Suppressor macrophage treated with lipopolysaccharide for 4 hours (primary cell): Measurements from ENCODE around the gene ITPRIPL1.
"Not testable (repeated sequence)": the region's sequence is repeated elsewhere in the genome, so short reads cannot be mapped to it uniquely, and the experiment has no call there.

ENCODE experiments used
- DNase-seq: peaks from one replicate; pipeline ENCODE4 v3.0.0-alpha.2; 2020

The ITPRIPL1 gene

GRCh38 chr2:96325041-96325883 is at the start of gene ITPRIPL1:
ITPRIPL1 (plus strand) TSS chr2:96325317; CDS start chr2:96325840, 523 bp downstream.
- no peak for DNase-seq

- no peak for DNase-seq
Measured at GRCh38 chr2:96276787-96277499, 48.2 kb upstream of the ITPRIPL1 start.

GRCh38 chr2:96287273-96287856 is 37.8 kb upstream of the ITPRIPL1 start:
- DNase-seq, result no peak

- no peak for DNase-seq
Measured at GRCh38 chr2:96291751-96292150, 33.4 kb upstream of the ITPRIPL1 start.

- not testable (repeated sequence) for DNase-seq
Measured at GRCh38 chr2:96294271-96294670, 30.8 kb upstream of the ITPRIPL1 start.

GRCh38 chr2:96296925-96297324 is 28.2 kb upstream of the ITPRIPL1 start:
- no peak for DNase-seq

- DNase-seq, result no peak
Measured at GRCh38 chr2:96301865-96302264, 23.3 kb upstream of the ITPRIPL1 start.

GRCh38 chr2:96304606-96305005 is 20.5 kb upstream of the ITPRIPL1 start:
- DNase-seq, result no peak

GRCh38 chr2:96305091-96305978 is 19.8 kb upstream of the ITPRIPL1 start, which contains the start of gene SNRNP200:
SNRNP200 (minus strand) TSS chr2:96305546; CDS start chr2:96305437, 109 bp downstream.
- DNase-seq, result peak; percentile 94

GRCh38 chr2:96305979-96306308 is 19.2 kb upstream of the ITPRIPL1 start:
- no peak for DNase-seq

- DNase-seq, result no peak
Measured at GRCh38 chr2:96306370-96306769, 18.7 kb upstream of the ITPRIPL1 start.

- DNase-seq, result no peak
Measured at GRCh38 chr2:96308248-96308647, 16.9 kb upstream of the ITPRIPL1 start.

- no peak for DNase-seq
Measured at GRCh38 chr2:96315005-96315399, 10.1 kb upstream of the ITPRIPL1 start.

- no peak for DNase-seq
Measured at GRCh38 chr2:96315400-96316071, 9.6 kb upstream of the ITPRIPL1 start.

- no peak for DNase-seq
Measured at GRCh38 chr2:96316999-96317398, 8.1 kb upstream of the ITPRIPL1 start.

- no peak for DNase-seq
Measured at GRCh38 chr2:96317584-96317997, 7.5 kb upstream of the ITPRIPL1 start.

GRCh38 chr2:96318723-96319122 is 6.4 kb upstream of the ITPRIPL1 start:
- no peak for DNase-seq

GRCh38 chr2:96319396-96319795 is 5.7 kb upstream of the ITPRIPL1 start:
- DNase-seq, result no peak

GRCh38 chr2:96320326-96320725 is 4.8 kb upstream of the ITPRIPL1 start:
- no peak for DNase-seq

GRCh38 chr2:96320728-96321622 is 4.1 kb upstream of the ITPRIPL1 start:
- DNase-seq, result no peak

- no peak for DNase-seq
Measured at GRCh38 chr2:96323849-96324248, 1.3 kb upstream of the ITPRIPL1 start.
